ENCODE results near the gene DYRK1B.
A peak's percentile ranks its signal among the peaks of the same experiment; 100 is the strongest.

The DYRK1B gene

GRCh38 chr19:39807846-39808364 is 26.1 kb downstream of the DYRK1B start:
- no peak for DNase-seq

- no peak for DNase-seq
These were observed 28.9 kb downstream of the DYRK1B start for GRCh38 chr19:39805104-39805503.

GRCh38 chr19:39802958-39803357 is 31.0 kb downstream of the DYRK1B start:
- DNase-seq: no peak

GRCh38 chr19:39797083-39797482 is 36.9 kb downstream of the DYRK1B start:
- no peak for DNase-seq

GRCh38 chr19:39796000-39796498 is 37.9 kb downstream of the DYRK1B start:
- DNase-seq: no peak

DNA sequence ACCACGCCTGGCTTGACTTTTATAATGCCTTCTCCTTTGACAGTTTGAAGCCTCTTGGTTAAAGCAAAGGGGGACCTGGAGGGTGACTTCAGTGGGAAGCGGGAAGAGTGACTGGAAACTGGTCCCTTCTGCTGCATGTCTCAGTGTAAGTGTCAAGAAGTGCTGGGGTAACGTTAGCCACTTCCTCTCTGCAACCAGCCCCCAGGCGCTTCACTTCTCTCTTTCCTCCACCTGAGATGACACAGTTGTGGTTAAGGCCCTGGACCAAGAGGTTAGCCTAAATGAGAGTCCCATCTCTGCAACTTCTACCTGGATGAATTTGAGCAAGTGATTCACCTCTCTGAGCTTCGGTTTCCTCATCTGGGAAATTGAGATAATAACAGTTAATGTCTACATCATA is 39.0 kb downstream of the DYRK1B start:
- no peak for DNase-seq

- peak; percentile 60 for DNase-seq
These were observed 40.9 kb downstream of the DYRK1B start for GRCh38 chr19:39792999-39793546.

GRCh38 chr19:39788244-39788643 is 45.7 kb downstream of the DYRK1B start:
- DNase-seq: no peak

DNA sequence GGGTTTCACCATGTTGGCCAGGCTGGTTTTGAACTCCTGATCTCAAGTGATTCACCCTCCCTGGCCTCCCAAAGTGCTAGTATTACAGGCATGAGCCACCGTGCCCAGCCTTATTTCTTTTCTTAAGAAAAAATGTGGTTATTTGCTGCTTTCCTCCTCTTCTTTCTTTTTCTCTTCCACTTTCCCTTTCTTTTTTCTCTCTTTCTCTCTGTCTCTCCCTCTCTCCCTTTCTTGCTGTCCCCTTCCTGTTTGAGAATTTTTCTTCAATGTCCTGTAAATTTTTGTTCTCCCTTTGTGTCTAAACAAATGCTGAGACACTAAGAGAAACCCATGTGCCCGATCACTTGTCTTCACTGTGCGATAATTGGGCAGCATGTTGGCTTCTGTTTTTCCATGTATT is 53.1 kb downstream of the DYRK1B start:
- DNase-seq: no peak

- DNase-seq: no peak
These were observed 55.2 kb downstream of the DYRK1B start, which contains the start of gene LEUTX for GRCh38 chr19:39778763-39779162. LEUTX (plus strand) TSS chr19:39778854; CDS start chr19:39778921, 67 bp downstream.
